Astrocyte (in vitro differentiated cells and primary cell): Measurements from ENCODE around the gene DHPS.

Experiments
- EZH2 ChIP-seq: IDR thresholded peaks from 2 replicates; pipeline ENCODE4 v1.6.1; 2012; ENCODE audit warnings: mild to moderate bottlenecking, low read length, inconsistent platforms; ENCODE audit not compliant: insufficient read depth
- TF ChIP-seq, protein P1 (sequence below): IDR thresholded peaks from 2 replicates; pipeline ENCODE4 v1.5.1; 2011; ENCODE audit warnings: low read depth, mild to moderate bottlenecking, inconsistent platforms, low read length, moderate library complexity; ENCODE audit not compliant: insufficient read depth

DNA sequence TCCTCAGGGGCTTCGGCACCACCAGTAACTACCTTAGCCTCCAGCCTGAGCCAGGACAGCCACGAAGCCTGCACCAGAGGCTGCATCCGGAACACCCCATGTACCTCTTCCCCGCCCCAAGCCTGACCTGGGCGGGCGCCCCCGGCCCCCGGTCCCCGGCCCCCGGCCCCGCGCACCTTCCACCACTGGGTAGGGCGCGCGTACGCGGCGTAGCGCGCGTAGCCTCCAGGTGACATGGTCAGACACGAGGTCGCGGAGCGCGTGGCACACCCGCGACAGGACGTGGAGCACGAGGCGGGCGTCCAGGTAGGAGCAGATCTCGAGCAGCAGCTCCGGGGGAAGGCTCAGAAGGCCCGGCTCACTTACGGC lies 14.3 kb upstream of the DHPS start:
- no peak for TF ChIP-seq EZH2
- TF ChIP-seq, protein P1, sequence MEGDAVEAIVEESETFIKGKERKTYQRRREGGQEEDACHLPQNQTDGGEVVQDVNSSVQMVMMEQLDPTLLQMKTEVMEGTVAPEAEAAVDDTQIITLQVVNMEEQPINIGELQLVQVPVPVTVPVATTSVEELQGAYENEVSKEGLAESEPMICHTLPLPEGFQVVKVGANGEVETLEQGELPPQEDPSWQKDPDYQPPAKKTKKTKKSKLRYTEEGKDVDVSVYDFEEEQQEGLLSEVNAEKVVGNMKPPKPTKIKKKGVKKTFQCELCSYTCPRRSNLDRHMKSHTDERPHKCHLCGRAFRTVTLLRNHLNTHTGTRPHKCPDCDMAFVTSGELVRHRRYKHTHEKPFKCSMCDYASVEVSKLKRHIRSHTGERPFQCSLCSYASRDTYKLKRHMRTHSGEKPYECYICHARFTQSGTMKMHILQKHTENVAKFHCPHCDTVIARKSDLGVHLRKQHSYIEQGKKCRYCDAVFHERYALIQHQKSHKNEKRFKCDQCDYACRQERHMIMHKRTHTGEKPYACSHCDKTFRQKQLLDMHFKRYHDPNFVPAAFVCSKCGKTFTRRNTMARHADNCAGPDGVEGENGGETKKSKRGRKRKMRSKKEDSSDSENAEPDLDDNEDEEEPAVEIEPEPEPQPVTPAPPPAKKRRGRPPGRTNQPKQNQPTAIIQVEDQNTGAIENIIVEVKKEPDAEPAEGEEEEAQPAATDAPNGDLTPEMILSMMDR = no peak
